B cell (primary cell): ENCODE data around the gene RABL6. TPM values are rescaled to one million over a fixed set of nuclear protein-coding genes. Genes with fewer than 3 reads are reported as not detected.
"Not testable (repeated sequence)": the region's sequence is repeated elsewhere in the genome, so short reads cannot be mapped to it uniquely, and the experiment has no call there.

Experiments
- ATAC-seq: fragments of 200-7000 bp; cut with Tn5 transposase; one replicate; pipeline ENCODE4 v1.10.0; 2021; ENCODE audit warnings: low read depth, mild to moderate bottlenecking, moderate number of reproducible peaks, moderate library complexity
- CTCF ChIA-PET: fragments of 350-600 bp; sonication (Branson Sonifier 250); formaldehyde crosslinking; loops from one replicate; lab custom pipeline; 2021; ENCODE audit warnings: antibody characterized with exemption, inconsistent platforms; lab: Charles Lee
- POLR2A ChIA-PET: fragments of 350-600 bp; sonication (Branson Sonifier 250); formaldehyde crosslinking; loops from one replicate; lab custom pipeline; 2021; ENCODE audit warnings: antibody characterized with exemption; lab: Charles Lee
- DNase-seq: peaks from one replicate; pipeline ENCODE4 v3.0.0; 2013
- H2AFZ ChIP-seq: 2 replicates; pipeline ENCODE4 v1.6.1; 2012; ENCODE audit warnings: mild to moderate bottlenecking, low read depth, low read length; ENCODE audit not compliant: insufficient read depth, poor library complexity, severe bottlenecking
- H3K27ac ChIP-seq, 2 donors: 1 replicate in 1 of 2; 2 replicates in 1 of 2; pipeline ENCODE4 v1.5.1; 2012 to 2013; ENCODE audit warnings: low read length in 2 of 2, mild to moderate bottlenecking in 2 of 2, moderate library complexity in 1 of 2
- H3K27me3 ChIP-seq, 4 experiments: fragments of 200-600 bp in 1 of 4; sonication (generic) in 1 of 4; replicated peaks in 1 of 4; 1 replicate in 2 of 4; 2 replicates in 2 of 4; pipeline versions ENCODE4 v1.6.1 to v1.7.0; 2013 to 2016; ENCODE audit warnings: low read length in 3 of 4, mild to moderate bottlenecking in 2 of 4, mixed read lengths in 1 of 4, moderate library complexity in 1 of 4; ENCODE audit not compliant: insufficient read depth in 4 of 4, control insufficient read depth in 3 of 4; ENCODE audit errors: control extremely low read depth in 1 of 4
- H3K36me3 ChIP-seq, 2 experiments: replicated peaks in 1 of 2; 1 replicate in 1 of 2; 2 replicates in 1 of 2; pipeline versions ENCODE4 v1.6.1 to v1.7.1; 2013; ENCODE audit warnings: low read length in 1 of 2; ENCODE audit not compliant: insufficient read depth in 2 of 2, control insufficient read depth in 1 of 2; ENCODE audit errors: control extremely low read depth in 1 of 2, extremely low read depth in 1 of 2
- H3K4me1 ChIP-seq, 2 donors: fragments of 200-600 bp in 1 of 2; sonication (generic) in 1 of 2; 1 replicate in 1 of 2; 2 replicates in 1 of 2; pipeline versions ENCODE4 v1.5.1 to v1.6.1; 2013 to 2017; ENCODE audit warnings: low read length in 2 of 2; ENCODE audit not compliant: control insufficient read depth in 2 of 2, insufficient read depth in 2 of 2
- H3K4me2 ChIP-seq: replicated peaks from 2 replicates; pipeline ENCODE3; 2012; ENCODE audit warnings: mild to moderate bottlenecking, low read depth, low read length; ENCODE audit not compliant: poor library complexity, severe bottlenecking
- H3K4me3 ChIP-seq, 5 experiments: fragments of 200-600 bp in 1 of 5; sonication (generic) in 1 of 5; 1 replicate in 3 of 5; 2 replicates in 2 of 5; pipeline versions ENCODE4 v1.5.1 to v1.7.0; 2011 to 2016; ENCODE audit warnings: low read length in 4 of 5, mild to moderate bottlenecking in 4 of 5, low read depth in 2 of 5, control low read depth in 1 of 5, moderate library complexity in 1 of 5; ENCODE audit not compliant: insufficient read depth in 1 of 5; ENCODE audit errors: control extremely low read depth in 1 of 5, extremely low read depth in 1 of 5
- H3K79me2 ChIP-seq: fragments of 200-600 bp; sonication (generic); one replicate; pipeline ENCODE4 v1.6.0; 2016; ENCODE audit warnings: low read length; ENCODE audit not compliant: control insufficient read depth, insufficient read depth
- H3K9ac ChIP-seq: fragments of 200-600 bp; sonication (generic); 2 replicates; pipeline ENCODE4 v1.6.1; 2017; ENCODE audit warnings: mild to moderate bottlenecking, low read length, moderate library complexity
- H3K9me3 ChIP-seq, 3 donors: one replicate each; pipeline versions ENCODE4 v1.6.1 to v1.7.1; 2013; ENCODE audit warnings: low read length in 2 of 3; ENCODE audit not compliant: control insufficient read depth in 2 of 3, insufficient read depth in 1 of 3; ENCODE audit errors: control extremely low read depth in 1 of 3
- H4K20me1 ChIP-seq: 2 replicates; pipeline ENCODE4 v1.6.0; 2012; ENCODE audit warnings: mild to moderate bottlenecking, low read length; ENCODE audit not compliant: insufficient read depth, control insufficient read depth, poor library complexity, severe bottlenecking
- H3K27ac Mint-ChIP-seq: one replicate; pipeline ENCODE4 v1.8.0; 2021; ENCODE audit warnings: mixed read lengths
- H3K27me3 Mint-ChIP-seq: one replicate; pipeline ENCODE4 v1.8.0; 2021; ENCODE audit warnings: mixed read lengths
- H3K4me1 Mint-ChIP-seq: one replicate; pipeline ENCODE4 v1.8.0; 2021; ENCODE audit warnings: mixed read lengths
- H3K4me3 Mint-ChIP-seq: one replicate; pipeline ENCODE4 v1.8.0; 2021; ENCODE audit warnings: mixed read lengths
- H3K9me3 Mint-ChIP-seq: one replicate; pipeline ENCODE4 v1.8.0; 2022; ENCODE audit warnings: mixed read lengths; ENCODE audit not compliant: insufficient read depth
- CTCF ChIP-seq: fragments of 200-600 bp; IDR thresholded peaks from one replicate; pipeline ENCODE4 v1.8.0; 2022; ENCODE audit warnings: antibody characterized with exemption, mild to moderate bottlenecking
- EZH2 ChIP-seq: IDR thresholded peaks from 2 replicates; pipeline ENCODE4 v1.6.1; 2012; ENCODE audit warnings: borderline replicate concordance, low read depth, mild to moderate bottlenecking, moderate library complexity, low read length; ENCODE audit not compliant: insufficient read depth, poor library complexity, severe bottlenecking
- WGBS: methylation state at CpG from one replicate; pipeline ENCODE4 v1.1.5; 2013; ENCODE audit warnings: missing lambda C conversion rate; ENCODE audit not compliant: insufficient coverage; 5-methylcytosine and 5-hydroxymethylcytosine counted together
- intact Hi-C: fragments of 100-400 bp; cut with micrococcal nuclease; formaldehyde crosslinking; loops from one replicate; pipeline ENCODE4 v1.10.0; 2022
- polyA plus RNA-seq: library from polyadenylated mRNA; depleted of rRNA; stranded (reverse); fragments of >200 nt; gene quantifications from 2 replicates; pipeline ENCODE4 v1.2.3, GENCODE V29; 2012
- total RNA-seq, 2 donors: library from RNA; stranded (reverse); fragments of 120-200 nt in 1 of 2; gene quantifications; 1 replicate in 1 of 2; 2 replicates in 1 of 2; pipeline versions ENCODE4 v1.2.3 to v1.2.4, GENCODE V29; 2013 to 2022

Gene RABL6
- total and polyA plus RNA-seq, 2 donors (not counting 1 experiment from before 2014, with no cell fraction given): 33.6 to 70.5 TPM

GRCh38 chr9:136803009-136803550 is 4.7 kb upstream of the RABL6 start:
- H3K4me3 Mint-ChIP-seq, H2AFZ ChIP-seq, H3K9ac ChIP-seq, H3K79me2 ChIP-seq, H3K9me3 Mint-ChIP-seq, H3K27ac ChIP-seq, H3K36me3 ChIP-seq, ATAC-seq, H3K27me3 Mint-ChIP-seq, H3K4me2 ChIP-seq, H4K20me1 ChIP-seq, H3K27ac Mint-ChIP-seq, H3K9me3 ChIP-seq, intact Hi-C loops, DNase-seq, POLR2A ChIA-PET, H3K4me3 ChIP-seq: not testable (repeated sequence)
- CTCF ChIA-PET: interaction anchor here (1.0 kb wide), 1 partner anchor 11 kb away, joined by 3 read pairs; no protein-coding TSS in a partner anchor
- H3K4me1 ChIP-seq: peaks cover 31 to 42% of the 10 kb centered on the region in 2 donors
- WGBS: 96% methylated on average over 4 of the region's 9 CpGs
- peaks cover 33% of the 10 kb centered on the region for H3K4me1 Mint-ChIP-seq
- peaks cover 0 to 21% (median 8%) of the 10 kb centered on the region in 4 experiments for H3K27me3 ChIP-seq

GRCh38 chr9:136803551-136804508 is 3.9 kb upstream of the RABL6 start:
- intact Hi-C loops: no loop called here
- Histone ChIP-seq H3K4me2 (no peak overlapping the region), H2AFZ (no peak overlapping the region), H3K27ac (no peak overlapping the region), H3K9ac (no peak overlapping the region), H3K4me1 (peaks cover 30 to 42% of the 10 kb centered on the region in 2 donors), H3K4me3 (no peak overlapping the region), H3K27me3 (peaks cover 0 to 15% (median 6%) of the 10 kb centered on the region in 4 experiments), H4K20me1 (peaks cover 8% of the 10 kb centered on the region), H3K36me3 (no peaks in the 10 kb centered on the region), H3K79me2 (peaks cover 13% of the 10 kb centered on the region), H3K9me3 (no peaks in the 10 kb centered on the region)
- ATAC-seq (no peak), DNase-seq (no peak)
- H3K9me3 Mint-ChIP-seq: no peaks in the 10 kb centered on the region
- ChIA-PET POLR2A (no interaction called here), CTCF (interaction anchor here (1.3 kb wide), 1 partner anchor 11 kb away, joined by 8 read pairs; no protein-coding TSS in a partner anchor)
- H3K4me1 Mint-ChIP-seq: peaks cover 35% of the 10 kb centered on the region
- H3K27me3 Mint-ChIP-seq: no peaks in the 10 kb centered on the region
- TF ChIP-seq EZH2 (no peak), CTCF (no peak)
- no peak overlapping the region for H3K27ac Mint-ChIP-seq
- WGBS: 98% methylated on average over 22 of the region's 22 CpGs
- no peak overlapping the region for H3K4me3 Mint-ChIP-seq
